SW 1271 (cell line): ENCODE data around the gene LAMTOR2.

ENCODE experiments used
- DNase-seq, 2 experiments: peaks; one replicate each; lab custom pipeline; 2025; lab: John Stamatoyannopoulos, UW

The LAMTOR2 gene

DNA sequence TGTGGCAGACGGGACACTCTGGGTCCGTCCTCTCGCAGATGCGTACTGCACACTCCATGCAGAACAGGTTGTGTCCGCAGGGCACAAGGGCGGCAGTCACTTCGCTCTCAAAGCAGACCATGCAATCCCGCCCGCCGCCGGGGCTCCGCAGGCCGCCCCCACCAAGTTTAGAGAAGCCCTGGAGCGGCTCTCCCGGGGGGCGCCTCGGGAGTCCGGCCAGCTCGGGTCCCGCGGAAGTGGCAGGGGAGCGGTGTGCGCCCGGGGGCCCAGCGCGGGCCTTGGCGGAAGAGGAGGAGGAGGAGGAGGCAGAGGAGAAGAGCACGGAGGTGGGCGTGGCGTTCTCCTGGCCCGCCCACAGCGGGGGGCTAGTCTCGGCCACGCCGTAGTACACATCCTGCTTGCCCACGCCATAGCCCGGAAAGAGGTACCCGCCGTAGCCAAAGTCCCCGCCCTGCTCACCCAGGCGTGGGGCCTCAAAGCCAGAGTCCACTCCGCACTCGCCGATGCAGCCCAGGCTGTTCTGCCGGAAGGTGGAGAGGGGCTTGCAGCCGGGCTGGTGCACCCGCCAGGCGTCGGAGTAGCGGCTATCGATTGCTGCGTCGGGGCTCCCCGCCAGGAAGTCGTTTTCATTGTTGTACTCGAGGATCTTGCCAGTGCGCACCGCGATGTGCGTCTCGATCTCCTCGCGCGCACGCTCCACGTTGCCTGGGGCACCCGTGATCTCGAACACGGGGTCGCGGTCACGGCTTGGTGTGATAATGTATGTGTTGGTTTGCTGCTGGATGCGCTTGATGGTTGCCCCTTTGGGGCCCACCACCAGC is 22.2 kb downstream of the LAMTOR2 start:
- DNase-seq: no peak

DNA sequence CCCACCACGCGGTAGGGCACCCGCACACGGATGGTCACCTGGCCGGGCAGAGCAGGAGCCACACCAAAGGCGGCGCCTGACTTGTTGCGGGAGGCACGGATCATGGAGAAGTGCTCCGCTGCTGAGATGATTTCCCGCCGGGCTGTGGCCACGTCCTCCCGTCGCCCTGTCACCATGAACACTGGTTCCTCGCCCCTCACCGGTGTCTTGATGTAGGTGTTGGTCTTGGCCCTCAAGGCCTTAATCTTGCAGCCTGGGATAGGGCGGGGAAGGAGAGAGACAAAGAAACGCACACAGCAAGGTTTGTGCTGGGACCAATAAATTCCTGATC is 22.8 kb downstream of the LAMTOR2 start:
- no peak for DNase-seq

DNA sequence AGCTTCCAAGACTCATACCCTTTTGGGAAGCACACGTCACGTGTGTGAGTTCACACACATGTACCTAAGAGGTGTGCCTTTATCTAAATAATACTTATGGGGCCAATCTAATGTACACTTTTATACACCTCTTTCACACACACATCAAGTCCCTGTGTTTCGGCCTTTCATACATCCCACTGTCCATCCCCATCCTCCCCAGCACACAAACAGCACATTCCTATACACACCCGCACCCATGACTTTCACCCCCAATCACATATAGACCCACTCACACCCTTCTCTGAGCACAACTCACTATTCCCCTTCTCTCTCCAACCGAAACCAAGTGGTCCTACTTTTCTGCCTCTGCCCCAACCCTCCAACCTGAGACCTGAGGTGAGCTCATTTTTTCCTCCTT is 24.1 kb downstream of the LAMTOR2 start:
- no peak for DNase-seq

DNA sequence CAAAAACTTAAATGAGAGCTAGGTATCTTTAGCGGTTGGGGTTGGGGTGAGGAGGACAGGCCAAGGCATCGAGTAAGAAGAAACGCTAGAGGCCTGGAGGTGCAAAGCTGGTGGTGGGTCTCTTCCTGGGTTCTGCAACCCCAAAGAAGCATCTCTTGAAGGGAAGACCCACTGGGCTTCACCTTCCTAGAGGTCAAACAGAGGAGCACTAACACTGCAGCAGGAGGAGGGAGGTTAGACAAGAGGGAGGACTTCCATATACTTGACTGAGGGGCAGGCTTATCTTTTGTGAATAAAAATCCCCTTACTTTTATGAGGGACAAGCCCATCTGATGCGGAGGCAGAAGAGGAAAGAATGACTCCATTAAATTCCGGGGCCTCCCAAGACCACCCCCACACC is 25.2 kb downstream of the LAMTOR2 start:
- DNase-seq: no peak

DNA sequence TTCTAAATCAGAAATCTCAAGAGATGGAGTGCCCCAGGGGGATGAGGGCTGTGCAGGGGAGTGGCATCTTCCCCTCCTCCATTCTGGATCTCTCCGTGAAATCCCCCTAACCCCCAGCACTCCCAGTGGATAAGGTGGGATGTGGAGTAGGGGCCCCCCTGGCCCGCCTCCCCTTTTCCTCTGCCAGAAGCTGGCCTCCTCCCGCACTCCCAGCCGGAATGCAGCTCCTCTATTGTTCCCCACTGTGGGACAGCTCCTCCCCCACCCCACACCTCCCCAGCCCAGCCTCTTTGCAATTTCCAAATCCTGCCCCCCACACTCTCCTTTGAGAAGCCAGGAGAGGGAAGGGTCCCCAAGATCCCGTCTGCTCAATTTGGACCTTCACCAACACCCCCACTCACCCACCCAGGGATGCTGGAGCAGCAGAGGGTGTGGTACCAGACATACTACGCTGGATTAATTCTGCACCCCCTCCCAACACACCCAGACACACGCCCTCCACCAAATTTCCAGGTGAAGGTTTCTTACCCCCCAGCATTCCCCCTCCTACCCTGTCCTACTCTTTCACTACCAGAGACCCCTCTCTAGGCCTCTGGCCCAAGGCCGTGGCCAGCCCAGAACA is 25.8 kb downstream of the LAMTOR2 start:
- no peak for DNase-seq

DNA sequence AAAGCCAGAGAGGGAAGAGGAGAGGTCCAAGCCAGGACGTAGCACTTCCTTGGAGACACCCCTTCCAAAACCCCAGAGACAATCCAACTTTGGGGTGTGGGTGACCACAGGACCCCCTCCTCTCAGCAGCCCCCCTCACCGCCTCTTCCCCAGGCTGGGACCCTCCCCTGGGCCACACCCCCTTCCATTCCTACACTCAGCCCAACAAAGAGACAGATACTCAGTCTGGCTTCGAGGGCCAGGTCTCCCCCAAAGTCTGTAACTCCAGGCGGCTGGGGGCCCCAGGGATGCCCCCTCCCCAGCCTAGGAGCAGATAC is 26.2 kb downstream of the LAMTOR2 start:
- DNase-seq: no peak

DNA sequence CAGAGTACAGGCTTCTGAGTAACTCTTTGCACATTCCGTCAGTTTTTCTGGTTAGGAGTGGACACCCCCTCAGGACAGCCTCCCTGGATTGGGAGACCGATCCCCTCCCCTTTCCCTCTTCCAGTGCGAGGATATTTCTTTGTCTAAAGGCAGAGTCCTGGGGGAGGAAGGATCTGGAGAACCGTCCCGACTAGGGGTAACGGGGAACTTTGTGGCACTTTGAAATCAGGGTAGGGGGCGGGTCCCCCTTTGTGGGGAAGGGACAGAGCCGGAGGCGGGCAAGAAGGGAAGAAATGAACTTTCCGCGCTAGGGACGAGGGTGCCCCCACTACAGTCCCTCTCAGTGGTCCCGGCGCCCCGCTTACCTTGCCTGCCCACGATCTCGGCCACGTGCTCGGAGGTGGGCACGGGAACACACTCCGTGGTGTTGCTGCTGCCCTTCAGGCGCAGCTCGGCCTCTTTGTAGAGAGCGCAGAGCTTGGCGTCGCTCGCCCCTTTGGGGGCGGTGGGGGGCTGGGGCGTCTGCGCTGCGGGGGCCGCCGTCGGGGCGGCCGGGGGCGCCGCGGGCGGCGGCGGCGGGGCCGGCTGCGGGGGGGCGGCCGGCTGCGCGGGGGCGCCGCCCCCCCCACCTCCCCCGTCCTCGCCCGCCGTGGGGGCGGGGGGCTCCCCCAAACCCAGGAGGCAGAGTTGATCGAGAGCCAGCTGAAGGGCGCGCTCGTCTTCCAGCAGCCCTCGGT is 26.8 kb downstream of the LAMTOR2 start:
- no peak for DNase-seq

DNA sequence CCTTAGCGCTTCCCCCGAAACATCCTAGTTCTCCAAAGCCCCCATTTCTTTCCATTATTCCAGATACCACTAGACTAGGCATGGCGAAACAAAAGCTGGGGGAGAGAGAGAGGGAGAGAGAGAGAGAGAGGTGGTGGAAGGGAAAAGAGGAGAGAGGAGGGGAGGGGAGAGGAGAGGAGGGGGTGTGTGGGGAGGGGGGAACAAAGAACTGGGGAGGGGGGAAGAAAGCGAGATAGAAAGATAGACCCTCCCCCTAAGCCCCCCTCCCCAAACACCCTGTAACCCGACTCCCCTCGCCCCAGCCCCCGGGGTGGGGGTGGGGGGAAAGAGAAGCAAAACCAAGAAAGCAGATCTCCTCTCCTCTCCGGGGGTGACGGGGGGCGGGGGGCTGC is 27.3 kb downstream of the LAMTOR2 start:
- no peak for DNase-seq

DNA sequence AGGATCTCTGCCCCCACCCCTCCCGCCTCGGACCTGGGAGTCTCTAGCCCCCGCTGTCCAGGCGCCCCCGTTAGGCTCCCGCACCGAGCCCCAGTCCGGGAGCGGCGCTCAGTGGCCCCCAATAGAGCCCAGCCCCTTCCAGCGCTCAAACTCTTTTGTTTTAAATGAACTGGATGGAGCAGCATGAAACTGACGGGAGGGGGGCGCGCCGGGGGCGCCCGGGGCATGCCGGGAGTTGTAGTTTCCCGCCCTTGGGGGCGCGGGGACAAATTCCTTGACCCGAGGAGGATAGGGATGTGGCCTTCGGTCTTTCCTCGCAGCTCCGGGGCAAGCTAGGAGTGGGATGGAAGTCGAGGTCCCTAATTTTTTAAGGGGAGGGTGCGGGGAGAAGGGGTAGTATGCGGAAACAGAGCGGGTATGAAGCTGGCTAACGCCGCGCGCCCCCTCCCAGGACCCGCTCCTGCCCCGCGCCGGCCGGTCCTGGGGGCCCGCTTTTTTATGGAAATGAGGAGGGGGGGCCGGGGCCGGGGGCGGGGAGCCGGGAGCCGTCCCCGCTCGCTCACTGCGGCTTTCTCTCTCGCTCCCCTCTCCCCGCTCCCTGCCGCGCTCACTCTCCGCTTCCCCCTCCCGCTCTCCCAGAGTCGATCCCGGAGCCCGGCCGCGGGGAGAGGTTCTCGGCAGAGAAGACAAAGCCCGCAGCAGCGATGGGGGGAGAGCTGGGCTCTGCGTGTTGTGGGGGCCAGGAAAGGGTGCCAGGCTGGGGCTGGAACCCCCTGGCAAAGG is 27.9 kb downstream of the LAMTOR2 start, which contains the start of gene MEX3A:
MEX3A (minus strand) TSS at position 157 of the 783 bp plus-strand sequence. CDS start 467 bp downstream, outside the sequence.
- peak in 1 of 2 experiments; percentile 41 for DNase-seq

DNA sequence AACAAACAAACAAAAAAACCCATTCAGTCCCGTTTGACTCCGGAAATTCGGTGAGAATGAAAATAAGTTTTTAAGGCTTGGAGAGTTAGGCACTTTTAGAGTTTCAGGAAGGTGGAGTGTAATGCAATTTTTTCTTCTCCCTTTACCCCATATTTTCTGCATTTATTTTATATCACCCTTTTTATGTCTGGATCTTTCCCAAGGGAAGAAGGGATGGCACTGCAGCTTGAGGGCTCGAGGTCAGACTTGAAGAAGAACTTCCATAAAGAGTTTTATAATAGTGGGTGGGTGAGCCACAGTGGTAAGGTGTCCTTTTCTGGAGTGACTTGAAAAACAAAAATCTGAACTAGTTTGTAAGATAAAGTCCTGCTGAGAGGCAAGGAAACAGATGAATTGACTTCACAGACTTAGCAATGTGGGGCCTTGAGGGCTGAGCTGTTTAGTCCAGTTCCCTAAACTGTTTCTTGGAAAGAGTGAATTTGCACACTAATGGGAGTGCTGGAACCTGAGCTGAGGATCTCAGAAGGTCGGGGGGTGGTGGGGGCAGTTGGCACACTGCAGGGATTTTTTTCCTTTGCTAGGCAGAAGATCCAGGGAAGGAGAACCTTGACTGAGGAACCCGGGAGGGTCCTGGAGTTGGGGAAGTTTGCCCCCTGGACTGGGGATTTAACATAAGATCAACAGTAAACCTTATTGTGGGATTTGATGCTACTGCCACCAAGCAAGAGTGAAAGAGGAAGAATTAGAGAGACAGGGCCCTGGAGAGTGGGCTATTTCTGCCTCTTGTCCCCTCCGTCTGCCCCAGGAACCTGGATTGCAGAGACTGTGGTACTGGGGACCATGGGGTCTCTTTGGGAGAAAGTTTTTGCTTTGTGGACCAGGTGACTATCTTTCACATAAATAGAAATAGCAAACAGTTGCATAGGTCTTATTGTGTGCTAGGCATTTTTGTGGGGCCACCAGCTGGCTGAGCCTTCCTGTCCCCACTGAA is 29.5 kb downstream of the LAMTOR2 start:
- no peak for DNase-seq

DNA sequence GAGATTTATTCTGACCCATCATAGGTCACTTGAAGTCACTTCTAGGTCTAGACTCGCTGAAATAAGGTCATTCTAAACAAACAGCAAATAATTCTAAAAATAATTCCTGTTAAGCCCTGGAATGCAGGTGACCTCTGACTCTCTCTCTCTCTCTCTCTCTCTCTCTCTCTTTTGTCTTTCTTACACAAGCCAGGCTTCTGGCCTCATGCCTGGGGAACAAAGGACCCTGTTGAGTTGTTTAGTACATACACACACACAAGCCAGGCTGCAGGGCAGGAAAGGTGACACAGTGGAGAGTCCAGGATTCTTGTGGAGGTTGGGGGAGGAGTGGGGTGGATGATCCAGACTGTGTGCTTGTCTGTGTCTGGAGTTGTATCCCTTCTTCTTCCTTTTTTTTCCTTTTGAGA is 31.7 kb downstream of the LAMTOR2 start:
- no peak for DNase-seq

DNA sequence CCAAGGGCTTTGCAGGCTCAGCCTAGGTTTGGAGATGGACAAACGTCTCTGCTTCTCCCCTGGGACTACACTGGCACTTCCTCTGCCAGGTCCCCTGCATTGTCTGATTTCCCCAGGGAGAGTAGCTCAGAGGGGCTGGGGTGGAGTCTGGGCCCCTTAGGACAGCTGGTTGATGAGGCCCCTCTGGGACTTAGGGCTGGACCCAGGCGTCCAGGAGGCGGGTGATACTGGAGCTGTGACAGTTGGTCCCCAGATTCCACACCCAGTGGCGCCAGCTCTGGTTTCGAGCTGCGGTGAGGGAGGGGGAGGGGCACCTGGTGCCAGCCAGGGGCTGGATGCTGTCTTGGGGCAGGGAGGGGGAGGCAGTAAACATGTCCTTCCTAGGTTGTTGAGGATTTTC is 35.1 kb downstream of the LAMTOR2 start:
- DNase-seq: no peak

DNA sequence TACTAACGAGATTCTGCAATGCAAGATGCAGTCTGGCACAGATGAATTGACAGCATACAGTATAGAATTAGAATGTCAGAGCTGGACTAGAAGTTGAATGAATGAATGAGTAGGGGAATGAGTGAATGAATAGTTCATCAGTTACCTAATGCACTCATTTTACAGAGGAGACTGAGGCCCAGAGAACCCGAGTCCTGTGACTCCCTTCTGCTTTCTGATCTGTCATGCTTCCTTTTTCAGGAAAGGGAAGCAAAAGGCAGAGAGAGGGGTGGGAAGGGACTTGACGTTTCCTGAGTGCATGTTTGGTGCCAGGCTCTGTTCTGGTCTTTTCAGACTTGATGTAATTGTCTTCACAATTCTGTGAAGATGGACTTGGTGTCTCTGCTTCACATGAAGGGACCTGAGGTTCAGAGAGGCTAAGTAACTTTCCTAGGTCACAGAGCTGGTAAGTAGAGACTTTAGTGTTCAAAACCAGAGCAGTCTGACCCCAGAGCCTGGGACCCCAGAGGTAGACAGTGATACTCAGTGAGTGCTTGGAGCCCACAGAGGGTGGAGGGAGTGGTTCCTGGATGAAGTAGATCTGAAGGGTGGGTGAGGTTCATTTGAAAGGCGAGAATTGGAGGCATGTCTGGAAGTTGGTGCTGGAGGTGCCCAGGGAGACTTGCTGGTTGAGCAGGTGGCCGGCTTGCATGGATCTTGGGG is 35.7 kb downstream of the LAMTOR2 start:
- no peak for DNase-seq

DNA sequence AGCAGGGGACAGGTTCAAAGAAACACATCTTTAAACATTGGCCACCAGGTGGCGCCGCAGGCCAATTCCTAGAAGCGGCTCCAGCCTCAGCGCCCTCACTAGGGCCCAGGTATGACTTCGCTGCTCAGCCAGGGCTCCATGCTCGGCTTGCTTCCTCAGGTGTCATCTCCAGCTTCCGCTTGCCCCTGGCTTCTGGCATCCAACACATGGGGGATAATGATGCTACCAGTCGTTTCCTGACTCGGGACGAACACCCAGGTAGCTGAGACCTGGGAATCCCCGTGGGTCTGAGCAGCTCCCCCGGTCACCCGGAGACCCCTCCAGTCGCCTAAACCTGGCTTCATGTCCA is 36.2 kb downstream of the LAMTOR2 start:
- peak; percentile 33 to 58 for DNase-seq

DNA sequence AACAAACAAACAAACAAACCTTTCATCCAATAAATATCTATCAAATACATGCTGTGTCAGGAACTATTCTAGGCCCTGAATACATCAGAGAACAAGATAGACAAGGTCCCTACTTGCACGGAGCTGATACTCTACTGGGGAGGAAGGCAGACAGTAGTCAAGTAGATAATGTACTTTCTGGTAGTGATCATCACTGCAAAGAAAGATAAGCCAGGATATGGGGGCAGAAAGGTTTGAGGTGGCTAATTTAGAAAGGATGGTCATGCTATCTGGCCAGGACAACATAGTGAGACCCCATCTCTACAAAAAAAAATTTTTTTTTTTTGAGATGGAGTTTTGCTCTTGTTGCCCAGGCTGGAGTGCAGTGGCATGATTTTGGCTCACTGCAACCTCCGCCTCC is 37.0 kb downstream of the LAMTOR2 start:
- DNase-seq: no peak

DNA sequence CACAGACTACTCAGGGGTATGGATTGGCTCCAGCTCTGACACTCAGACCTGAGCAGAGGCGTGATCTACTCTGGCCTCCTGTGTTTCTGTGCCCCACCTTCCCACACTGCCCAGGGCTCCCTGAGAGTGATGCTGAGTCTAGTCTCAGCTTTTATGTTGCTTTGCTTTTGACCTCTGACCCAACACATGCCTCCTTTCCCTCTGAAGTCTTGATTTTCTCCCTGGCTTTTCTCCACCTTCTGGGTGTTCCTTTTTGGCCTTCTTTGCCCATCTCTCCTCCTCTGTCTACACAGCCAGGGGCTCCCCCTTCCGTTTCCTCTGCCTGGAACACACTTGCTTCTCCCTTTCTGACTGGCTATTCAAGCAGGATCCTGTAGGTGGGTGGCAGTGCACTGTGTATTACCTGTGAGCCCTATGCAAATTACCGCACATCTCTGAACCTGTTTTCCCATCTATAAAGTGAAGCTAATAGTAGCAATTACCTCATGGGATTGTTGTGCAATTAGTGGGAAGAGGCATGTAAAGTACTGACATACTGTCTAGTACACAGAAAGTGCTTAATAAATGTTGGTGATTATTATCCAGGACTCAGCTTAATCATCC is 41.4 kb downstream of the LAMTOR2 start:
- DNase-seq: no peak

DNA sequence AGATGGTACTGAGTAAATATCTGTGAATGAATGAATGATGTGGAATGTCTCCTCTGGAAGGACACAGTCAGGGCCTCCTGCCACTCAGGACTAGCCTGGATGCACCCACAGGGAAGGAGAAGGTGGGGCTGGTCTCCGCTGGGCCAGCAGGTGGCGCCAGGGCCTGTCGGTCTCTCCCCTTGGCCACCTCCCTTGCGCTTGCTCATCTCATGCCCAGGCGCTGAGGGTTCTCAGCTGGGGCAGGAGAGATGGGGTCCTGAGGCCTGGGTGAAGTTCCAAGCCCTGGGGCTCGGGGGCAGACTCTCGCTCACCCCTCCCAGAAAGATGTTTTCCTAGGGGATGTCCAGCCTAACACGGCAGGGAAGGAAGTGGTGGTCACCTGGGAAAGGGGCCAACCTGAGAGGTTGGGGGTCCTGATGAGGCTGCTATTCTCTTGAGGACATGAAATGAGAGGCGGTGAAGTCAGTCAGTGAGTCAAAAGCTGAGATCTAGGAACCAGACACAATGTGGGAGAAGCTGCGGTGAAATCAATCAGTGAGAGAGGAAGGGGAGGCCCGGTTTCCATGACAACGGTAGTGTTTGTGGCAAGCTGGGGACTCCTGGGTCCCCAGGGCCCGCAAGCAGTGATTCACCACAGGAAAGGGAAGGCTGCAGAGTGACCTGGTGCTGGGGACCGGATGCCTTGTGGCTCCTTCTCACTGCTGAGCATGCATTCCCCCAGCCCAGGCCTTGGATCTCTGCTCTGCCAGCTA is 42.2 kb downstream of the LAMTOR2 start:
- peak in 1 of 2 experiments; percentile 51 for DNase-seq

DNA sequence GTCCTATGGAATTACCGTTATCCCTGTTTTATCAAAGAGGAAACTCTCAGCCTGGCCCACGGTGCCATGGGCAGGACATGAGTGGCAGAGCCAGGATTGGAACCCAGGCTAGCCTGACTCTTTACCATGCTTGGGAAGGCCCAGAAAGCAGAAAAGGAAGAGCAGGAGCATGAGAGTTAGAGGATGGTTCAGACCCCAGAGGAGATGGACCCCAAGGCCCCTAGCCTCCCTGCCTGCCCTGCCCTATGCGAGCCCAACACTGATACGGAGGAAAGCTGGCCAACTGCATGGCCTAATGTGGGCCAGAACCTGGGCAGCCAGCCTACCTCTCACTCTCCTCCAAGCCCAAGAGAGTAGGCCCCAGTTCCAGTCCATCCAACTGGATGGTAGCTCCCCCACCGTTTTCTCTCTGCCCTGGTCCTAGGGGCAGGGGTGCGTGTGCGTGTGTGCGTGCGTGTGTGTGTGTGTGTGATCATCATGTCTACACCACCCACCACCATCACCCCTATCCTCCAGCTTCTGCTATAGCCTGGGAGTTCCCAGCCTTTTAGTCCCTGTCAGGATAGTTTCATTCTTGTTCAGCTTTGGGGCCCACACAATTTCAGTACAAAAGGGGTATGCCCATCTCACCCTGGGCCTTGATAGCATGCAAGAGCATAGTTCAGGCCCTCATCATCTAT is 43.1 kb downstream of the LAMTOR2 start:
- no peak for DNase-seq

DNA sequence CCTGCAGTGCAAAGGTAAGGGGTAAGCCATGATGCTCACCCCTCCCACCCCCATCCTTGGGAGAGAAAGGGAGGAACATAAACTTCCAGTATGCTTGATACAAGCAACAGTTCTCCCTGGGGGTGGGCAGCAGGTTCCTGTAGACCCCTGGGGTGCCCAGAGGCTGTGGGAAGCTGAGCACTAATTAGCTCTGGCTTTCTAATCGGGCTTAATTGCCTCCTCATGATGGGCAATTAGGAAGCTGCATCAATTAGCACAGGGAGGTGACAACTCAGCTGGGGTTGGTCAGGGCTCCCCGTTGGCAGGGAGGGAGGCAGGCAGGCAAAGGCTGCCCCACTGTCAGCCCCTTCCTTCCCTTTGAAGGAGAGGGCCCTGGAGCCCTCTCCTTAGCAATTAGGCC is 44.2 kb downstream of the LAMTOR2 start:
- no peak for DNase-seq
